GM18517 (cell line): Measurements from ENCODE around the gene PRIMPOL.

Source experiments
- ATAC-seq: cut with Tn5 transposase; IDR thresholded peaks from one replicate; pipeline ENCODE4 v1.9.1; 2021; ENCODE audit warnings: mild to moderate bottlenecking, moderate library complexity; ENCODE audit not compliant: unreplicated experiment

Gene PRIMPOL

GRCh38 chr4:184664445-184665210 is 15.1 kb downstream of the PRIMPOL start:
- no peak for ATAC-seq

- ATAC-seq: no peak
Measured at GRCh38 chr4:184666670-184667069, 17.1 kb downstream of the PRIMPOL start.

DNA sequence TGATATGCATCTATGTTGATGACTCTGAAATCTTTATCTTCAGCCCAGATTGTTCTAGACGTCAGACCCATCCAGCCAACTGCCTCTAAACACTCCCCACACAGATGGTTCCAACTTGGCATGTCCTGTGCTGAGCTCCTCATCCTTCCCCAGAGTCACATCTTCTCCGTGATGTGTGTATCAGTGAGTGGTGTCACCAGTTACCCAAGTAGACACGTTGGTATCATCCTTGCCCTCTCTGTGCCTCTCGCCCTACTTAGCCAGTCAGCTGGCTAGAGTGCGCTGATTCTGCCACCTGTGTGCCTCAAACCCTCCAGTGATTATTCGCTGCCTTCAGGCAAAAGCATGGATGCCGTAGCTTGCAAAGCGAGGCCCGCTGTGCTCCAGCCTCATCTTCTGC is 18.6 kb downstream of the PRIMPOL start:
- no peak for ATAC-seq

GRCh38 chr4:184668511-184669114 is 19.1 kb downstream of the PRIMPOL start:
- ATAC-seq: no peak

- ATAC-seq: no peak
Measured at GRCh38 chr4:184669251-184669650, 19.7 kb downstream of the PRIMPOL start.

- ATAC-seq: no peak
Measured at GRCh38 chr4:184671101-184671500, 21.6 kb downstream of the PRIMPOL start.

DNA sequence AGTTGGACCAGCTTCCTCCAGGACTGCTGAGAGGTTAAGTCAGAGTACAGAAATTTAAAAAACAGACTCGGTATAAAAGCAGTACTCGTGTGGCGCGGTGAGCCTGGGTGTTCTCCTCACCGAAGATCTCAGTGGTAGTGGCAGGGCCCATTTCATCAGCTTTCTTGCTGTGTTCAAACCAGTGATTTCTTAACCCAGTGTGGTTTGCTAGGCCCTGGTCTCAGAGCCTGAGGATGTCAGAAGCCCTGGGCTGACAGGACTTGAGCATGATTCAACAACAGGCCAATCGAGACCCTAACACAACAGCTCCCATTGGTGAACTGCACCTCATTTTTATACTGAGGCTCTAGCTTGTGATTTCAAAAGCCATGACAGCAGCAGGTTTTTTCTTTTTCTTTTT is 23.2 kb downstream of the PRIMPOL start:
- ATAC-seq: no peak

GRCh38 chr4:184674011-184674410 is 24.5 kb downstream of the PRIMPOL start:
- no peak for ATAC-seq

GRCh38 chr4:184675018-184675417 is 25.5 kb downstream of the PRIMPOL start:
- no peak for ATAC-seq

- ATAC-seq: no peak
Measured at GRCh38 chr4:184675821-184676492, 26.4 kb downstream of the PRIMPOL start.

- ATAC-seq: no peak
Measured at GRCh38 chr4:184680698-184681097, 31.2 kb downstream of the PRIMPOL start.

- ATAC-seq: no peak
Measured at GRCh38 chr4:184681916-184682315, 32.4 kb downstream of the PRIMPOL start.

- no peak for ATAC-seq
Measured at GRCh38 chr4:184684491-184685189, 35.1 kb downstream of the PRIMPOL start.

GRCh38 chr4:184688005-184688404 is 38.5 kb downstream of the PRIMPOL start:
- ATAC-seq: no peak

- ATAC-seq: no peak
Measured at GRCh38 chr4:184688447-184688846, 38.9 kb downstream of the PRIMPOL start.

GRCh38 chr4:184689681-184690080 is 40.1 kb downstream of the PRIMPOL start:
- ATAC-seq: no peak

- ATAC-seq: no peak
Measured at GRCh38 chr4:184693056-184693455, 43.5 kb downstream of the PRIMPOL start.

DNA sequence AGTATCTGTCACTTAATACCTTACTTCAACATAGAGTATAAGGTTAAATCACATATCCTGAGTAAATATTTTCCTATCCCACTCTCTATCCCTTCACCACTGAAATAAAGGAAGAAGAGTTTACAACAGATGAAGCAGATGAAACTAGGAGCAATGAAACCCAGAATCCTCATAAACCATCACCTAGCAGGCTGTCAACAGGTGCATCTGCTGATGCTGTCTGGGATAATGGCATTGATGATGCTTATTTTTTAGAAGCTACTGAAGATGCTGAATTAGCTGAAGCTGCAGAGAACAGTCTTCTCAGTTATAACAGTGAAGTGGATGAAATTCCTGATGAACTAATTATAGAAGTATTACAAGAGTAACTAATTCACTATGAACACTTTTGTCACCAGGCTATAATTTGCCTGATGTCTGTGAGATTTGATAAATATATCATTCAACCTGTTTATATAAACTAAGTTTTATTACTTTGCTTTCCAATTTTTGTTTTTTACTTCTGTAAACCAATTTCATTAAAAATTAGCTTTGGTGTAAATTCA is 44.9 kb downstream of the PRIMPOL start:
- ATAC-seq: no peak

DNA sequence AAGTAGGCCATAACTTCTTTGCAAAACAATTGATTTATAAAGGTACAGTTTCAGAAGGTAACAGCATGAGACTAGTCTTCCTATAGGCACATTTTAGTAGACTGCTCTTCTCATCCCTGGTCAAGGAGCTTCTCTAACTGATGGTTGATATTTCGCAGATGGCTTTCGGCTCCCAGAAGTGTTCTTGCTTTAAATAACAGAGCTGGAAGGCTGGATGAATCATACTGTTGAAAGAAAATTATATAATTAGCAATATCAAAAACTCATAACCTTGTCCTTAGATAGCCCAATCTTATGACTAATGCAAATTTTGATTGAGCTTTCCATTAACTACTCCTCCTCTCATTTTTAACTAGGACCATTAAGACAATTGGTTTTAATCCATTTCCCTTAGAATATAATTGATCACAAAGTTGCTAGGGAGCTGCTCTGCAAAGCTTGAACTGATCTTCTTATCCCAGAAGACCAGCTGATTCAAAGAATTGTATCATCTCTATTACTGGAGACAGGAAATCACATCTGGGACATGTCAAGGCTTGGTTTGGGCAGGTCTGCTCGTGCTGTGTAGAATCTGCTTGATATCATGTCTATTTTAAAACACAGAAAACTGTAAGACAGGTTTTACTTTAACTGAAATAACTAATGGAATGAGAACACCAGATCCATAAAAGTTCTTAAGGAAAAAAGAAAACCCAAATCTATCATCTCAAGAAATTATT is 45.8 kb downstream of the PRIMPOL start:
- ATAC-seq: no peak

GRCh38 chr4:184697956-184698355 is 48.4 kb downstream of the PRIMPOL start:
- no peak for ATAC-seq

- no peak for ATAC-seq
Measured at GRCh38 chr4:184699941-184700340, 50.4 kb downstream of the PRIMPOL start.
